Stimulated activated naive B cell treated with anti-CD40 and anti-IgM and Interleukin-4, amounts not matched to agents 10 μg/mL and 1 μg/mL and 100 μg/mL, for 72 hours (primary cell): ENCODE data around the gene LAMTOR4.

Experiments
- ATAC-seq, 2 donors: fragments of 150-1000 bp; cut with Tn5 transposase; replicated peaks; 2 replicates each; pipeline ENCODE4 v1.10.0; 2021; ENCODE audit warnings: moderate library complexity in 1 of 2
- DNase-seq: peaks from one replicate; pipeline ENCODE4 v3.0.0; 2021
- H3K27ac Mint-ChIP-seq: one replicate; pipeline ENCODE4 v1.8.0; 2022; ENCODE audit warnings: mild to moderate bottlenecking, mixed read lengths
- H3K27me3 Mint-ChIP-seq, 2 donors: one replicate each; pipeline ENCODE4 v1.8.0; 2022; ENCODE audit warnings: mixed read lengths in 2 of 2
- H3K36me3 Mint-ChIP-seq, 2 donors: one replicate each; pipeline ENCODE4 v1.8.0; 2022; ENCODE audit warnings: mixed read lengths in 2 of 2, mild to moderate bottlenecking in 1 of 2
- H3K4me1 Mint-ChIP-seq, 2 donors: one replicate each; pipeline ENCODE4 v1.8.0; 2022; ENCODE audit warnings: mixed read lengths in 2 of 2, mild to moderate bottlenecking in 1 of 2
- H3K4me3 Mint-ChIP-seq, 2 donors: one replicate each; pipeline ENCODE4 v1.8.0; 2022; ENCODE audit warnings: mild to moderate bottlenecking in 2 of 2, mixed read lengths in 2 of 2, moderate library complexity in 1 of 2
- H3K9me3 Mint-ChIP-seq, 2 donors: one replicate each; pipeline ENCODE4 v1.8.0; 2022; ENCODE audit warnings: mixed read lengths in 2 of 2, mild to moderate bottlenecking in 1 of 2

The LAMTOR4 gene

DNA sequence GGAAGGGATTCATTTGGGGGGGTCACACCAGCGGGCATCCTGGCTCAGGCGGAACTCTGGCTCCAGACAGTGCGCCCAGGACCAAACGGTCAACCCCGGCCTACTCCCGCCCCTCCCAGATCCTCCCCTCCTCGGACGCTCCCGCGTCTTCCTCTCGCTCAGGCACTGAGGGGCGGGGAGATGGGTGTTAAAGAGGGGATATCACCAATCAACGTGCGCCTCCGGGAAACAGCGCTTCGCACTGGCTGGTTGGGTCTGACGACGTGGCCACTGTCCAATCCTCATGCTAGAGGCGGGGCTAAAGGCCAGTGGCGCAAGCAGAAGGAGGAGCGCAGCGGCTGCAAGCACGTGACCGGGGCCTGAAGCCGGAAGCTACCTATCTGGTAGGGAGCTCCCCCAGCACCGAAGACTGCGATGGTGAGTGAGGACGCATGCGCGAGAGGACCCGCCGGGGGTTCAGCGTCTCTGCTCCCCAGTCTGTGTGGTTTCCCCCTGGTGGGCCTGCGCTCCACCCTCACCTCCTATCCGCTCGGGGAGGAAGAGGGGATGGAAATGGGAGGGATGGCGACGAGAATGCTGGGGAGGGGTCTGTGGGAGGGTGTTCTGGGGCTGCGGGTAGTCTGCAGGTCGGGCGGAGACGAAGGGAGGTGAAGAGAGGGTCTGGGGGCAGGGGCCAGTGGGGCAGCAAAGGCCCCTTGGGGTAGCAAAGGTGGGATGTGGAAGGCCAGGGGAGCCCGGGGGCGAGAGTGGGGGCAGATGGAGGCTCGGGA is at the start of gene LAMTOR4:
TSS of gene LAMTOR4 (plus strand) at position 360 of the 770 bp plus-strand sequence. CDS start at position 415, 55 bp downstream.
- peak; percentile 99 for DNase-seq
- Mint-ChIP-seq H3K27me3 (no peaks in the 10 kb centered on the region), H3K4me3 (peak within 1 kb of the TSS; percentile 92 to 100), H3K9me3 (no peaks in the 10 kb centered on the region), H3K27ac (peak within 1 kb of the TSS; percentile 99), H3K4me1 (peaks cover 27 to 30% of the 10 kb centered on the region in 2 donors), H3K36me3 (peaks cover 15 to 25% of the 10 kb centered on the region in 2 donors)
- ATAC-seq: peak; percentile 97 to 98

DNA sequence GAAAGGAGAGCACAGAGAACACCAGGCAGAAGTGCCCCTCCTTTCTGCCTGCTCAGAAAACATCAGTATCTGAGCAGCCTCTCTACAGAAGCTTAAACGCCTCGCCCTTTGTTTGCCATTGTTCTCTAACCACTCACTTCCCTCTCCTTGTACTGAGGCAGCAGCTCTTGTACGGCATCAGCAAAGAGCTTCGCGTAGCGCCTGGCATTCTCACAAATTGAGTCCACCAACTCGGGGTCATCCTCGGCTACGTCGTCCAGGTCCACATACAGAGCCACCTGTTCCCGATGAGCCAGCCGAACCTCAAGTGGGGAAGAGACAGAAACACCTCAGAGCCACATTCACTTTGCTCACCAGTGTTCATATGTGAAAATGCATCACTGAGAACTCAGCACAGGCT is 49.3 kb upstream of the LAMTOR4 start:
- Mint-ChIP-seq H3K27ac (peak overlapping the region; percentile 99), H3K36me3 (peaks cover 44 to 64% of the 10 kb centered on the region in 2 donors), H3K4me1 (peaks cover 30 to 56% of the 10 kb centered on the region in 2 donors), H3K27me3 (no peaks in the 10 kb centered on the region), H3K4me3 (peak overlapping the region; percentile 96 to 98), H3K9me3 (no peaks in the 10 kb centered on the region)
- DNase-seq (no peak), ATAC-seq (no peak)

DNA sequence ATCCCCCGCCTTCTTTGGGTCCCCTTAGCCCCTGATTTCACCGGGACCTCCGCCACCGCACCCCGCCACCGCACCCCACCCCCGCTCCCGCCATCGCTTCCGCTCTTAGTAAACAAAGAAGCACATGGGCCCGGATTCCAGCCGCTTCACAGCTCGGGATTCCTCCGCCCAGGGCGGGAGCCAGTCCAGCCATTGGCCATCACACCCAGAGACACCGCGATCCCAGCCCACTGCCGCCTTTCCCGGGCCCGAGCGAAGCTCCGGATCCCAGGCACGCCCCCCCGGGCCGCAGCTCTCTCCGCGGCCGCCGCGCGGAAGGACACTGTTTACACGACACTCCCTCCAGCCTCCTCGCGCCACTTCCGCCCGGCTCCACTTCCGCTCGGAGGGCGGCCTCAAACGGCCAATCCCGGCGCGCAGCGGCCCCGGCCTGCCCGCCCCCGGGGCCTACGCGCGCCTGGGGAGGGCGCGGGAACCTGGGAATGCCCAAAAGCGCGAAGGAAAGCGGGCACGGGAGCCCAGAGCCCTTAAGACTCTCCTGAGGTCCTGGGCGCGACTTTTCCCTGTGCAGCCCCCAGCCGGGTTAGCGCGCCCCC is 48.2 kb upstream of the LAMTOR4 start:
- Mint-ChIP-seq H3K27ac (peak overlapping the region; percentile 99), H3K27me3 (no peaks in the 10 kb centered on the region), H3K36me3 (peaks cover 42 to 67% of the 10 kb centered on the region in 2 donors), H3K9me3 (no peaks in the 10 kb centered on the region), H3K4me3 (peak overlapping the region; percentile 96 to 98), H3K4me1 (peaks cover 29 to 55% of the 10 kb centered on the region in 2 donors)
- DNase-seq (peak; percentile 87), ATAC-seq (peak; percentile 77 to 80)

DNA sequence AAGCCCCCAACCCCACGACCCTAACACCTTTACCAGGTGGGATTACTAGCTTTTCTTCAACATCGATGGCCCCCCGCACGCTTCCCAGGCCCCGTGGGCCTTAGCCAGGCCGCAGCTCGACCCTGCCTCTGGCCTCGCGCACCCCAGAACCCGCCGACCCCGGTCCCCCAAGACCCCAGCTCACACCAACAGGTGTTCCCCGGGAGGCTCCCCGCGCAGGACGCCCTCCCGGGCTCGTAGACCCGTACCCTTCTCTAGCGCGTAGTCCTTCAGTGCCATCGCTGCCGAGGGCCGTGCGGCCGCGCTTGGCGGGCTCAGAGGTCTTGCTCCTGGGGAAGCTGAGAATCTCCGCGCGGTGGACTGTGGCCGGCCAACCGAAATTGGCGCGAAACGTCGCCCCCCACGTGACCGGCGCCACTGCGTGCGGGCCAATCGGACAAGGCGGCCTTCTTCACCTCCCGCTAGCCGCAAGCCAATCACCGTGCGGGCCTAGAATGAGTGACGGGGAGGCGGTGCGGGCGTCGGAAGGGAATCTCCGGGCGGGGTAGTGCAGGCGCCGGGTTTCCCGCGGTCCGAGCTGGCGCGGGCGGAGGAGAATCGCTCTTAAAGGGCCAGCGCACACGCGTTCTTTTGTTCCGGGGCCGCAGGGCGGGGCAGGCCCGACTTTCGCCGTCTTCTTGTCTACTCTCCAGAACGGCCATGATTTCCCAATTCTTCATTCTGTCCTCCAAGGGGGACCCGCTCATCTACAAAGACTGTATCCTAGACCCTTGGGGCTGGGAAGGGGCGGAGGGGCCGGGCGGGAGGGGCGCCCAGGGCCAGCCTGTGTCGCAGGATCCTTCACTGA is 47.5 kb upstream of the LAMTOR4 start, which contains the start of the genes AP4M1 and MCM7:
TSS of gene AP4M1 (plus strand) at position 628 of the 847 bp plus-strand sequence. CDS start at position 700, 72 bp downstream.
TSS of gene MCM7 (minus strand) at position 382 of the 847 bp plus-strand sequence. CDS start at position 279, 103 bp downstream.
- H3K27ac Mint-ChIP-seq: peak within 1 kb of the TSS; percentile 99
- peak; percentile 98 for DNase-seq

DNA sequence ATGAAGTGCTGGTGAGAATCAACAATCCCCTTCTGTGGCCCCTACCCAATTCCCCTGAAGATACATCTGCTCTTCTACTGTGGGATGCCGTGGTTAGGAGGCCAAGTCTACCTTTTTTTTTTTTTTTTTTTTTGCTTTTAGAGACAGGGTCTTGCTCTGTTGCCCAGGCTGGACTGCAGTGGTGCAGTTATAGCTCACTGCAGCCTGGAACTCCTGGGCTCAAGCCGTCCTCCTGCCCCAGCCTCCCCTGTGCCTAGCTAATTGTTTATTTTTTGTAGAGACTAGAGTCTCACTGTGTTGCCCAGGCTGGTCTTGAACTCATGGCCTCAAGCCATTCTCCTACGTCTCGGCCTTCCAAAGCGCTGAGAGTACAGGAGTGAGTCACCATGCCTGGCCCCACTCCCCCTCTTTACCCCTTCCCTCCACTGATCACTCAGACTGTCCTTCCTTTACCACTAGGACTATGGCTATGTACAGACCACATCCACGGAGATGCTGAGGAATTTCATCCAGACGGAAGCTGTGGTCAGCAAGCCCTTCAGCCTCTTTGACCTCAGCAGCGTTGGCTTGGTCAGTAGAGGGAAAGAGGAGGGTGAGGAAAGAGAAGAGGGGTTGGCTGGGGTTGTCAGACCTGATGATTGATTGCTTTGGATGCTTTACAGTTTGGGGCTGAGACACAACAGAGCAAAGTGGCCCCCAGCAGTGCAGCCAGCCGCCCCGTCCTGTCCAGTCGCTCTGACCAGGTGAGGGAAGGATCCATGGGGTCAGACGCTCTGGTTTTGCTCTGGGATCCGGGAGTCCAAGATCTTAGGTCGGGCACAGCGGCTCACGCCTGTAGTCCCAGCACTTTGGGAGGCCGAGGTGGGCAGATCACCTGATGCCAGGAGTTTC is 45.5 kb upstream of the LAMTOR4 start:
- Mint-ChIP-seq H3K4me3 (peak overlapping the region; percentile 96 to 98), H3K4me1 (peaks cover 24 to 54% of the 10 kb centered on the region in 2 donors), H3K27ac (peak overlapping the region; percentile 88), H3K9me3 (no peaks in the 10 kb centered on the region), H3K36me3 (peaks cover 35 to 70% of the 10 kb centered on the region in 2 donors), H3K27me3 (no peaks in the 10 kb centered on the region)
- no peak for ATAC-seq
- no peak for DNase-seq

More for the DNA sequence above, 47.5 kb upstream of the LAMTOR4 start, which contains the start of the genes AP4M1 and MCM7:
- H3K36me3 Mint-ChIP-seq: peaks cover 38 to 68% of the 10 kb centered on the region in 2 donors
- no peaks in the 10 kb centered on the region for H3K27me3 Mint-ChIP-seq
- H3K9me3 Mint-ChIP-seq: no peaks in the 10 kb centered on the region
- H3K4me1 Mint-ChIP-seq: peaks cover 27 to 50% of the 10 kb centered on the region in 2 donors
- peak; percentile 89 to 91 for ATAC-seq
- peak within 1 kb of the TSS; percentile 96 to 98 for H3K4me3 Mint-ChIP-seq

DNA sequence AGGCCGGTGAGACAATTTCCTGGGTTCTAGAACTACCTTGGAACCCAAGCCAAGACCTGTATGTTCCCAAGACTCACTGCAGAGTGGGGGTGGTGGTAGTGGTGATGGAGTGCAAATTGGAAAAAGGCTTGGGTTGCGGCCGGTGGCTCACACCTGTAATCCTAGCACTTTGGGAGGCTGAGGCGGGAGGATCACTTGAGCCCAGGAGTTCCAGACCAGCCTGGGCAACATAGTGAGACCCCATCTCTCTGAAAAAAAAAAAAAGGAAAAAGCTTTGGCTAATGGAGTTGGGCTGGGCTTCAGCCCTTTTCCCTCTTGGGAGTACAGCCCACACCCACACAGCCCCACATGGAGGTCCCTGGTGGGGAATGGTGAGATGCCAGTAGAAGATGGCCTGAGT is 43.2 kb upstream of the LAMTOR4 start:
- no peak for DNase-seq
- H3K4me1 Mint-ChIP-seq: peaks cover 7 to 31% of the 10 kb centered on the region in 2 donors
- no peaks in the 10 kb centered on the region for H3K9me3 Mint-ChIP-seq
- ATAC-seq: no peak
- H3K27me3 Mint-ChIP-seq: no peaks in the 10 kb centered on the region
- no peak overlapping the region for H3K4me3 Mint-ChIP-seq
- H3K27ac Mint-ChIP-seq: no peak overlapping the region
- H3K36me3 Mint-ChIP-seq: peaks cover 27 to 63% of the 10 kb centered on the region in 2 donors

DNA sequence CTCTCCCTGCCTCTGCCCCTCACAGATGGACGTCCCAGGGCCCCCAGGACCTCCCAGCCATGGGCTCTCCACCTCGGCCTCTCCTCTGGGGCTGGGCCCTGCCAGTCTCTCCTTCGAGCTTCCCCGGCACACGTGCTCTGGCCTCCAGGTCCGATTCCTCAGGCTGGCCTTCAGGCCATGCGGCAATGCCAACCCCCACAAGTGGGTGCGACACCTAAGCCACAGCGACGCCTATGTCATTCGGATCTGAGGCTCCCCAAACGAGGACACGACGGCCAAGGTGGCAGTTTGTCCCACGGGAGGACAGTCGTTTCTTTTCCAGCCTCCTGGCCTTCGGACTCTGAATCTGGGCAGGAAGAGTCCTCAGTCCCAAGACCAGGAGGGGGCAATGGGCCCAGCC is 42.1 kb upstream of the LAMTOR4 start:
- H3K27me3 Mint-ChIP-seq: no peaks in the 10 kb centered on the region
- no peak for DNase-seq
- no peak overlapping the region for H3K27ac Mint-ChIP-seq
- ATAC-seq: no peak
- H3K4me1 Mint-ChIP-seq: peaks cover 10 to 29% of the 10 kb centered on the region in 2 donors
- peaks cover 28 to 69% of the 10 kb centered on the region in 2 donors for H3K36me3 Mint-ChIP-seq
- no peaks in the 10 kb centered on the region for H3K9me3 Mint-ChIP-seq
- no peak overlapping the region for H3K4me3 Mint-ChIP-seq

DNA sequence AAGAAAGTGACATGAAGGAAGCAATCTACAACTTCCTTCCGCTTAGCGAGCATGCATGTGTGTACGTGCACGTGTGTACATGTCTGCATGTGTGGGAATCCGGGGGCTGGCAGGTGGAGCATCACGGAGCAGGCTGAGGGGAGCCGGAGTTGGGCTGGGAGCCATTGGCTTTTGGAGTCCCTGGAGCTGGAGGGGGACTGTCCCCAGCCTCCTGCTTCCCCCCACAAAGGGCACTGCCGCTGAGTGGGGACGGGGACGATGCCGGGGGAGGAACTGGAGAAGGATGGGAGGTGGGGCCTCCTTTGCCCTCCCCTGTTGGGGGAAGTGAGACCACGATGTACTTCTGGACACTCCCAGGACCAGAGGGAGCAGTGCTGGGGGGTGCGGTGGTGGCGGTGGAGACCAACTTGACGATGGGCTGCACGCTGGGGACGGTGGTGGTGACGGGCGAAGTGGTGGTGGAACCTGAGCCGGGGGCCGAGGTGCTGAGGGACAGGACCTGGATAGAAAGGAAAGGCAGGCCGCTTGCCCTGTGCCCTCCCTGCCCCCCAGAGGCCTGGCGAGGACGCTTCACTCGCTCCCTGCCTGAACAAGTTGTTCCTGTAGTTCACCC is 41.5 kb upstream of the LAMTOR4 start:
- H3K36me3 Mint-ChIP-seq: peaks cover 31 to 72% of the 10 kb centered on the region in 2 donors
- ATAC-seq: no peak
- no peak for DNase-seq
- peaks cover 10 to 28% of the 10 kb centered on the region in 2 donors for H3K4me1 Mint-ChIP-seq
- no peaks in the 10 kb centered on the region for H3K27me3 Mint-ChIP-seq
- no peaks in the 10 kb centered on the region for H3K9me3 Mint-ChIP-seq
- no peak overlapping the region for H3K4me3 Mint-ChIP-seq
- peak overlapping the region; percentile 65 for H3K27ac Mint-ChIP-seq

DNA sequence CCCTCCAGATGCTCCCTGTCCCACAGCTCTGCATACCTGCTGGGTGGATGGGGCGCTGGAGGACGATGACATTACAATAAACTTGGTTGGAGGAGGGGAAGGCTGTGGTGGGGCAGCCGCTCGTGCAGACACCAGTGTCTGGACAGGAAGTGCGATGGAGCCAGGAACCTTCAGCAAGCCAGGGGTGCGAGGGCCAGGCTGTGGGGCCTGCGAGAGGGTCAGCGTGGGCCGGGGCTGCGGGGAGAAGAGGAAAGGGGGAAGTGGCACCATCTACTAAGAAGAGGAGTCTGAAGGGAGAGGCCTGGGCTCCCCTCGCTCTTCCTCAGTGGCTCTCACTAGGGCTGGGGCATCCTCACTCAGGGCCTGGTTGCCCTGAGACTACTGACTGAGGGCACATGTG is 40.8 kb upstream of the LAMTOR4 start:
- no peak overlapping the region for H3K27ac Mint-ChIP-seq
- ATAC-seq: no peak
- no peaks in the 10 kb centered on the region for H3K27me3 Mint-ChIP-seq
- H3K4me3 Mint-ChIP-seq: no peak overlapping the region
- peaks cover 37 to 78% of the 10 kb centered on the region in 2 donors for H3K36me3 Mint-ChIP-seq
- H3K4me1 Mint-ChIP-seq: peaks cover 7 to 21% of the 10 kb centered on the region in 2 donors
- H3K9me3 Mint-ChIP-seq: no peaks in the 10 kb centered on the region
- no peak for DNase-seq

DNA sequence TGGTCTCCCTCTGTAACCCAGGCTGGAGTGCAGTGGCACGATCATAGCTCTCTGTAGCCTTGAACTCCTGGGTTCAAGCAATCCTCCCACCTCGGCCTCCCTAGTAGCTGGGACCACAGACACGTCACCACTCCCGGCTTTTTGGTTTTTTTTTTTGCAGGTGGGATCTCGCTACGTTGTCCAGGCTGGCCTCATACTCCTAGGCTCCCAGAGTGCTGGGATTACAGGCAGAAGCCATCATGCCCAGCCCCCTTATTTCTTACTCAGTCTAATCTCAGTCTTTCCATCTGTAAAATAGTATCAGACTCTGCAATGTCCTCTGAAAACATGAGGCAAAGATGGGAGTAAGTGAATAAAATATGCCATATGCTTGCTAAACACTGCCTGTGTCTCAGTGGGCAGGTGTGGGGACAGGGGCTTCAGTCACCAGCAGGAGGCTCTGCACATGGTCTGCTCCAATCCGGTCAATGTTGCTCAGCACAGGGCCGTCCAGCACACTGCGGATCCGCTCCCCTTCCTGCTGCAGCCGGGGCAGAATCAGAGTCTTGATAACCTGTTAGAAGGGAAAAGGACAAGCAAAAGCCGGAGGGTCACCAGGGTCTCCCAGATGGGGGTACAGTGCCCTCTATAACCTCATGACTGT is 39.1 kb upstream of the LAMTOR4 start:
- peaks cover 3 to 15% of the 10 kb centered on the region in 2 donors for H3K4me1 Mint-ChIP-seq
- H3K9me3 Mint-ChIP-seq: no peaks in the 10 kb centered on the region
- ATAC-seq (no peak), DNase-seq (no peak)
- peaks cover 44 to 79% of the 10 kb centered on the region in 2 donors for H3K36me3 Mint-ChIP-seq
- H3K27me3 Mint-ChIP-seq: no peaks in the 10 kb centered on the region
- no peak overlapping the region for H3K27ac Mint-ChIP-seq
- H3K4me3 Mint-ChIP-seq: no peak overlapping the region

DNA sequence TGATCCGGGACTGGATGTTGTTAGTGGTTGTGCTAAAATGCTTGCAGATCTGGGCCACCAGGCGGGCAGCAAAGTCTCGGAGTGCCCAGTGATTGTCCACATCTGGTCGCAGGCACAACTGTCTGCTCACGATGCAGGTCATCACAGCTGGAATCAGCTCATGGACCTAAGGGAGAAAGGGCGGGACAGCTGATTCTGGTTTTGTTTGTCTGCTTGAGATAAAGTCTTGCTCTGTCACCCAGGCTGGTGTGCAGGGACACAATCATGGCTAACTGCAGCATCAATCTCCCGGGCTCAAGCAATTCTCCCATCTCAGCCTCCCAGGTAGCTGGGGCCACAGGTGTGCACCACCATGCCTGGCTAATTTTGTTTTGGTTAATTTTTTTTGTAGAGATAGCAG is 37.6 kb upstream of the LAMTOR4 start:
- ATAC-seq (no peak), DNase-seq (no peak)
- Mint-ChIP-seq H3K27me3 (no peaks in the 10 kb centered on the region), H3K27ac (no peak overlapping the region), H3K4me1 (peaks cover 3 to 15% of the 10 kb centered on the region in 2 donors), H3K9me3 (no peaks in the 10 kb centered on the region), H3K4me3 (no peak overlapping the region), H3K36me3 (peaks cover 47 to 69% of the 10 kb centered on the region in 2 donors)

DNA sequence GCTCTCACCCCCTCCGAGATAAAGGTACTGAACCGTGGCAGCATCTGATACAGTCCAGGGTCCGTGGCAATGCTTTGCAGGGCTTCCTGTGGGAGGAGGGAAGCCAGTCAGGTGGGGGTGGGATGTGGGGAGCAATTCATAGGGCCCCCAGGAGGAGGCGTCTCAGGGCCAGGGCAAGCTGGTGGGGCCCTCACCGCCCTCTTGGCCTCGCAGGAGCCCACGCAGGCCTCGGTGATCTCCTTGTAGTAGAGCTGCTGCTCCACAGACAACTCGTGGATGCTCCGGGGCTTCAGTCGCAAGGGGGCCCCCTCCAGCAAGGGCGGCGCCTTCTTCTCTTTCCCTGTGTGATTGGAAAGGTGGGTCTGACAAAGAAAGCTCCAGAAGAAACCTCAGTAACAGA is 36.8 kb upstream of the LAMTOR4 start:
- peaks cover 48 to 68% of the 10 kb centered on the region in 2 donors for H3K36me3 Mint-ChIP-seq
- ATAC-seq (no peak), DNase-seq (no peak)
- H3K4me3 Mint-ChIP-seq: no peak overlapping the region
- H3K9me3 Mint-ChIP-seq: no peaks in the 10 kb centered on the region
- peaks cover 5 to 11% of the 10 kb centered on the region in 2 donors for H3K4me1 Mint-ChIP-seq
- H3K27ac Mint-ChIP-seq: no peak overlapping the region
- no peaks in the 10 kb centered on the region for H3K27me3 Mint-ChIP-seq
